Measurements from ENCODE around the gene PLA2G4B.

- TF ChIP-seq, protein P1, sequence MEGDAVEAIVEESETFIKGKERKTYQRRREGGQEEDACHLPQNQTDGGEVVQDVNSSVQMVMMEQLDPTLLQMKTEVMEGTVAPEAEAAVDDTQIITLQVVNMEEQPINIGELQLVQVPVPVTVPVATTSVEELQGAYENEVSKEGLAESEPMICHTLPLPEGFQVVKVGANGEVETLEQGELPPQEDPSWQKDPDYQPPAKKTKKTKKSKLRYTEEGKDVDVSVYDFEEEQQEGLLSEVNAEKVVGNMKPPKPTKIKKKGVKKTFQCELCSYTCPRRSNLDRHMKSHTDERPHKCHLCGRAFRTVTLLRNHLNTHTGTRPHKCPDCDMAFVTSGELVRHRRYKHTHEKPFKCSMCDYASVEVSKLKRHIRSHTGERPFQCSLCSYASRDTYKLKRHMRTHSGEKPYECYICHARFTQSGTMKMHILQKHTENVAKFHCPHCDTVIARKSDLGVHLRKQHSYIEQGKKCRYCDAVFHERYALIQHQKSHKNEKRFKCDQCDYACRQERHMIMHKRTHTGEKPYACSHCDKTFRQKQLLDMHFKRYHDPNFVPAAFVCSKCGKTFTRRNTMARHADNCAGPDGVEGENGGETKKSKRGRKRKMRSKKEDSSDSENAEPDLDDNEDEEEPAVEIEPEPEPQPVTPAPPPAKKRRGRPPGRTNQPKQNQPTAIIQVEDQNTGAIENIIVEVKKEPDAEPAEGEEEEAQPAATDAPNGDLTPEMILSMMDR (IDR thresholded peaks at IDR 0.05), result no peak
- TF ChIP-seq POLR2A (IDR thresholded peaks at IDR 0.05), result no peak
These were observed 11.2 kb downstream of the PLA2G4B start for GRCh38 chr15:41849861-41850260.

Data from tibial nerve (tissue), 3 donors.